Fibroblast of the aortic adventitia (primary cell): ENCODE results near the gene GPR157. TPM values are rescaled to one million over a fixed set of nuclear protein-coding genes. Genes with fewer than 3 reads are reported as not detected.

Source experiments
- DNase-seq: peaks from one replicate; pipeline ENCODE4 v3.0.0-alpha.2; 2010; ENCODE audit warnings: low read depth
- H3K4me3 ChIP-seq: 2 replicates; pipeline ENCODE4 v1.5.1; 2011; ENCODE audit warnings: low read depth, mild to moderate bottlenecking, control low read depth, low read length, moderate library complexity
- total RNA-seq: library from RNA; depleted of rRNA; stranded (reverse); fragments of >200 nt; gene quantifications from 2 replicates; pipeline ENCODE4 v1.2.3, GENCODE V29; 2012; ENCODE audit warnings: low replicate concordance
- TF ChIP-seq, protein P1 (sequence below): IDR thresholded peaks from 2 replicates; pipeline ENCODE4 v1.5.1; 2011; ENCODE audit warnings: mild to moderate bottlenecking, low read length, control low read depth, inconsistent platforms; ENCODE audit not compliant: insufficient read depth

Gene GPR157, protein sequence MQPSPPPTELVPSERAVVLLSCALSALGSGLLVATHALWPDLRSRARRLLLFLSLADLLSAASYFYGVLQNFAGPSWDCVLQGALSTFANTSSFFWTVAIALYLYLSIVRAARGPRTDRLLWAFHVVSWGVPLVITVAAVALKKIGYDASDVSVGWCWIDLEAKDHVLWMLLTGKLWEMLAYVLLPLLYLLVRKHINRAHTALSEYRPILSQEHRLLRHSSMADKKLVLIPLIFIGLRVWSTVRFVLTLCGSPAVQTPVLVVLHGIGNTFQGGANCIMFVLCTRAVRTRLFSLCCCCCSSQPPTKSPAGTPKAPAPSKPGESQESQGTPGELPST
- total RNA-seq, result 1.6 and 2.2 TPM in 2 replicates

DNA sequence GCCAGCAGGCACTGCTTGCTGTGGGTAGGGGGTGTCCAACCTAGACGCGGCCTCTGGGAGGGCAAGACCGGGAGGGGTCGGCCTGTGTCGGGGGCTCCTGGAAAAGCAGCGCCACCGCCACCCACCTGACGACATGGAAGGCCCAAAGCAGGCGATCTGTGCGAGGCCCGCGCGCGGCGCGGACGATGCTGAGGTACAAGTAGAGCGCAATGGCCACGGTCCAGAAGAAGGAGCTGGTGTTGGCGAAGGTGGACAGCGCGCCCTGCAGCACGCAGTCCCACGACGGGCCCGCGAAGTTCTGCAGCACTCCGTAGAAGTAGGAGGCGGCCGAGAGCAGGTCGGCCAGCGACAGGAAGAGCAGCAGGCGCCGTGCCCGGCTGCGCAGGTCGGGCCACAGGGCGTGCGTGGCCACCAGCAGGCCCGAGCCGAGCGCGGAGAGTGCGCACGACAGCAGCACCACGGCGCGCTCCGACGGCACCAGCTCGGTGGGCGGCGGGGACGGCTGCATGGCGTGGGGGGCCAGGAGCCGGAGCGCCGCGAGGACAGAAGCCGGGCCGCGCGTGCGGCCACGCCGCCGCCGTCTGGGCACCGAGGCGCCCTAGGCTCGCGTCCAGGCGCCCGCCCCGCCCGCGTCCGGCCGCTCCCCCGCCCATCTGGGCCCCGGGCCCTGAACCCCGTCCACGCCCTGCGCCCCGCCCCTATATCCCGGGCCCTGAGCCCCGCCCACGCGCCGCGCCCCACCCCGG, at the start of gene GPR157:
GPR157 (minus strand) TSS at position 583 of the 746 bp plus-strand sequence; CDS start at position 508, 75 bp downstream.
- peak within 1 kb of the TSS; percentile 66 for H3K4me3 ChIP-seq
- TF ChIP-seq, protein P1, sequence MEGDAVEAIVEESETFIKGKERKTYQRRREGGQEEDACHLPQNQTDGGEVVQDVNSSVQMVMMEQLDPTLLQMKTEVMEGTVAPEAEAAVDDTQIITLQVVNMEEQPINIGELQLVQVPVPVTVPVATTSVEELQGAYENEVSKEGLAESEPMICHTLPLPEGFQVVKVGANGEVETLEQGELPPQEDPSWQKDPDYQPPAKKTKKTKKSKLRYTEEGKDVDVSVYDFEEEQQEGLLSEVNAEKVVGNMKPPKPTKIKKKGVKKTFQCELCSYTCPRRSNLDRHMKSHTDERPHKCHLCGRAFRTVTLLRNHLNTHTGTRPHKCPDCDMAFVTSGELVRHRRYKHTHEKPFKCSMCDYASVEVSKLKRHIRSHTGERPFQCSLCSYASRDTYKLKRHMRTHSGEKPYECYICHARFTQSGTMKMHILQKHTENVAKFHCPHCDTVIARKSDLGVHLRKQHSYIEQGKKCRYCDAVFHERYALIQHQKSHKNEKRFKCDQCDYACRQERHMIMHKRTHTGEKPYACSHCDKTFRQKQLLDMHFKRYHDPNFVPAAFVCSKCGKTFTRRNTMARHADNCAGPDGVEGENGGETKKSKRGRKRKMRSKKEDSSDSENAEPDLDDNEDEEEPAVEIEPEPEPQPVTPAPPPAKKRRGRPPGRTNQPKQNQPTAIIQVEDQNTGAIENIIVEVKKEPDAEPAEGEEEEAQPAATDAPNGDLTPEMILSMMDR, result no peak
- peak; percentile 71 for DNase-seq

DNA sequence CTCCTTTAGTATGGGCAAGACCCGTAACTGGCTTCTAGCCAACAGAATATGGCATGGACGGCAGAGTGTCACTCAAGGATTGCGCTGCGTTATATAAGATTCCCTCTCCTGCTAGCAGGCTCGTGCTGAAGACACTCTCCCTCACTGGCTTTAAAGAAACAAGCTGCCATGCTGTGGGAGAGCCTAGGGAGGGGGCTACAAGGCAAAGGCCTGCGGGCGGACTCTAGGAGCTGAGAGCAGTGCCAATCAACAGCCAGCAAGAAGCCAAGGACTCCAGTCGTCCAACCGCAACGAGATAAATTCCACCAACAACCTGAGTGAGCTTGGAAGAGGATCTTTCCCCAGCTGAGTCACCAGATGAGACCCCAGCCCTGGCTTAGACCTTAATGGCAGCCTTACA, 45.9 kb upstream of the GPR157 start:
- no peak for DNase-seq
- no peak overlapping the region for H3K4me3 ChIP-seq
- TF ChIP-seq, protein P1, result no peak

DNA sequence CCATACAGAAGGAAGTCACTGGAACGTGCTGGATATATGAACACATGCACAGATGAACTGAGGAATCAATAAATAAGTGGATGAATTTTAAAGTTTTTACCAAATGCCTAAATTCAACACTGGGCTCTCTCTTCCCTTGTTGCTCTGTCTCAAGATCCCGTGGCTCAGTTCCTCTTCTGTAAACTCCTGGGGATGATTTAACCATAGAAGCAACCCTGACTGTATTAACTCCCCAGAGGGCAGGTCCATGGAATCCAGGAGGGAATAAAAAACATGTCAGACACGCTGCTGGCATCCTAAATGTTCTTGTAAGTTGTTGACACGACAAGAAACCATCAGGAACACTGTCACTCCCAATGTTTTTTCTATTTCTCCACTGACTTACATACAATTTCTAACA, 45.3 kb upstream of the GPR157 start:
- no peak for DNase-seq
- no peak overlapping the region for H3K4me3 ChIP-seq
- TF ChIP-seq, protein P1, result no peak

DNA sequence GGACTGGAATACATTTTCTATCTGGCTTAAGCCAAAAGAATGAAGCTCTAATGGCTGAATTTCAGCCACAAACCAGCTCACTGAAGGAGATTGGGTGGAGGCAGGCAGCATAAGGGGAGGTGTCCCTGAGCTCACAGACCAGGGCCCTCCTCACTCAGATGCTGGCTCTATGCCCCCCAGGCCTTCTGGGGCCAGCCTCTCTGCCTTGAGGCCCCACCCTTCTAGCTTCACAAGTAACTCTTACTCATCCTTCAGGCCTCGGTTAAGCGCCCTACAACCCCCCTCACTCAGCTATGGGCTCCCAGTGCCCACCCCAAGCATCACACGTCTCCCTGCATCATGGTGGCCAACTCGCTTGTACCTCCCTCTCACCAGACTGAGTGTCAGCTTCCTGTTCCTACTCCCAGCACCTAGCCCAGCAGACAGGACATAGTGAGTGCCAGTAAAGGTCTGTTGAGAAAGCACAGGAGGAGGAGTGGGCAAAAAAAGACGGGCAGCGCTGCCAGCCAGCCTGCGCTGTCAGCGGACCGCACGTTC, 40.8 kb upstream of the GPR157 start:
- peak; percentile 47 for DNase-seq
- TF ChIP-seq, protein P1, result no peak

DNA sequence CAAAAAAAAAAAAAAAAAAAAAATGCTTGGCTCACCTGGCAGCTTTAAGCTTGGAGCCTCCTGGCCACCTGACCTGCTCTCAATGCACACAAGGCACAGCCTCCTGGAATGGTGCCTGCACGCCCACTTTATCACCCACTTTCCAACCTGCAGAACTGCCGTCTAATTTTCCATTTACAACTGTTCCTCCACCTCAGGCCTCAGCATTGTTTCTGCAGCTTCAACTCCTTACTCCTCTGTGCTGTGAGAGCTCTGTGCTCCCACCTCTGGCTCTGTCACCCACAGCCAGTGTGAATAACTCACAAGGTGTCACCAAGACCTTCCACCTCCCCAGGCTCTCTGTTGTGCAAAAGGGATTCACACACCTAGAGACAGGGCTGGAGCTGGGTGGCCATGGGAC, 38.7 kb upstream of the GPR157 start:
- no peak overlapping the region for H3K4me3 ChIP-seq
- TF ChIP-seq, protein P1, result no peak
- no peak for DNase-seq

More for the DNA sequence above, 40.8 kb upstream of the GPR157 start:
- H3K4me3 ChIP-seq, result no peak overlapping the region

DNA sequence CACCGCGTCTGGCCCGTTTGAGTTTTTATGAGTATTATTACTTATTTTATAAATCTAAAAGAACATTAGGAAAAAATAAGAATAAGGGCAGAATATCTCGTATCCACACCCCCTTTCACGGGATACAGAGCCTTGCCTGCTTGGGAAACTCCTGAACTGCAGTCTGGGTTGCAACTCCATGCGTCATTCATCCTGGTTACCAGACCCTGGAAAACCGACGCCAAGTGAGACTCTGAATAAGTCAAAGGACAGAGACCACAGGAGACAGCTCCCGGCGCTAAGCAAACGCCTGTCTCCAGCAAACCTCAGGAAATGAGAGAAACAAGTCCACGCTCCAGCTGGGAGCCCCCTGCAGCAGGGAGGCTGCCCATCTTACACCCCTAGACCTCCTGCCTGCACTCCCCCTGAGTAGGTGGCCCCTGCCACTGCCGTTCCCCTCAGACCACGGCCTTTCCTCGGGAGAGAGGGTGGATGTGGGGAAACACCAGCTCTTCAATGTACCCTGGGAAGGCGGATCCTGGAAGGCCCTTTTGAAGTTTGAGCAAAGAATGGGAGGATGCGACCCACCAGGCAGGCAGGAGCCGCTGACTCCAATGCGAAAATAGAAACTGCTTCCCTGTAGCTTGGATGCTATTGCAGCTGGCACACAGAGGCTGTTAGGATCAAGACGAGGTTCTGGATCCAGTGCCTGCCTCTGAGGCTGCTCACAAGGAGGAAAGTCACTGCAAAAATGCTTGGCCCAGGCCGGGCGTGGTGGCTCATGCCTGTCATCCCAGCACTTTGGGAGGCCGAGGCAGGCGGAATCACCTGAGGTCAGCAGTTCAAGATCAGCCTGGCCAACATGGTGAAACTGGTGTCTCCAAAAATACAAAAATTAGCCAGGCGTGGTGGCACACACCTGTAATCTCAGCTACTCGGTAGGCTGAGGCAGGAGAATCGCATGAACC, 37.7 kb upstream of the GPR157 start:
- peak; percentile 47 for DNase-seq

More for the DNA sequence above, 37.7 kb upstream of the GPR157 start:
- no peak overlapping the region for H3K4me3 ChIP-seq
- TF ChIP-seq, protein P1, result no peak
